Measurements from ENCODE around the gene C4orf54.

Gene C4orf54

DNA sequence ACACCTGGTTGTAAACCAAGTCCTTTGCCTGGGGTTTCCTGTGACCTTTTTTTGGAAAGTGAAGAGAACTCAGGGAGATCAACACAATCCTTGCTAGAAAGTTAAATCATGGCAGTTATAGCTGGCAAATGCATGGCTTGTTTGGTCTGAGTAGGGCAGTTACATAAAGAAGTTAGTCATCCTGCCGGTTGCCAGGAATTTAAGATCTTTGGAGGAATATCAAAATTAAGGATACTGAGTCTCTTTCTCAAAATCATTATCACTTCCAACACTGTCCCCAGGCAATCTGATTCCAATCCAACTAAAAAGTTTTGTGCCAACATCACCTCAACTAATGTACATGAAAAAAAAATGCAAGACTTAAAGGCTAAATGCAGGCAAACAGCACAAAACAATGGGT, 40.3 kb downstream of the C4orf54 start:
- no peak for DNase-seq

DNA sequence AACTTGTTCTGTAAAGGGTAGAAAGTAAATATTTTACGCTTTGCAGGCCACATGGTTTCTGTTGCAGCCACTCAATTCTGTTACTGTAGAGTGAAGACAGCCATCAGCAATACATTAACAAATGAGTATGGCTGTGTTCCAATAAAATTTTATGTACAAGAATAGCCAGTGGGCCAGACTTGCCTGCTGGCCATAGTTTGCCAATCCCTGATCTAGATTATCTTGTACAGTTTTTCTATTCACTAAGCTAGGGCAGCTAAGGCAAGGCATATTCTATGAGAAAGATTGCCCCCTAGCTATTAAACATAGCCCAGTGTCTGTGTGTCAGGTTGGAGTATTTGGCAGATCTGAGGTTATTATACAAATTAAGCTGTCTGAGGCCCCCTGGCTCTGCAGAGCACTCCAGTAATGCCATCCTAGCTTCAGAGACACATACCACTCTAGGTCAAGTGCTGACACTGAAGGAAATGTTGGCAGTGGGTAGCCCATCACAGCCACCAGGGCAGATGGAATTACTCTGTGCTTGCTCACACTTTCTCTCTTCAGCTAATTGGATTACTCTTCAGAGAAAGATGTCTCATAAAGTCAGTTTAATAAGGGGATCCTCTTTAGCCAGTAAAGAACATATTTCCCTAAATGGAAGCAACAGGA, 42.3 kb downstream of the C4orf54 start:
- no peak for DNase-seq

DNA sequence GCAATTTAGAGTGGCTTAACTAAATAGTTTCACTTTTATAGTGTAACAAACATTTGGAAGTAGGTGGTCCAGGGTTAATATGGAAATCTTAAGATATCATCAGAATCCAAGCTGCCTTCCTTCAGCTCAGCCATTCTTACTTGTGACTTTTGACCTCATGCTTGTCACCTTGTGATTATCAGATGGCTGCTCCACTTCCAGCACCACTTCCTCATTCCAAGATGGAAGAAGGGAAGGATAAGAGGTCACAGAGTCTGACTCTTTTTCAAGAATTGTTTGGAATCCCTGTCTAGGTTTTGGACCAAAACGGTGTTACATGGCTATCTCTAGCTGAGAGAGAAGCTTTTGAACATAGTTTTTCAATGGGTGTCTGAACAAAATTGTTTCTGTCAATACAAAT, 43.1 kb downstream of the C4orf54 start:
- no peak for DNase-seq

DNA sequence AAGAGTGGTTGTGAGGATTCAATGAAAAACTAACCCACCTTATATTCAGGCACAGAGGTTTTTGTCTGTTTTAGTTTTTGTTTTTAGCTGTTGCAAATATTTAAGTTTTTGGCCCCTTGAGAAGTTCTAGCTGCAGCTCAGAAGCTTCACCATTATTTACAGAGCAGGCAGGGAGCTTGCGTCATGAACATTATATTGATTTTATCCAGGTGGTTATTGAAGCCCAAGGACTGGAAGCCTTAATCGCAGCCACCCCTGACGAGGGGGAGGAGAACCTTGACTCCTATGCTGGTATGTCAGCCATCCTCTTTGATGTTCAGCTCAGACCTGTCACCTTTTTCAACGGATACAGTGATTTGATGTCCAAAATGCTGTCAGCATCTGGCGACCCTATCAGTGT, 44.9 kb downstream of the C4orf54 start:
- DNase-seq: no peak

DNA sequence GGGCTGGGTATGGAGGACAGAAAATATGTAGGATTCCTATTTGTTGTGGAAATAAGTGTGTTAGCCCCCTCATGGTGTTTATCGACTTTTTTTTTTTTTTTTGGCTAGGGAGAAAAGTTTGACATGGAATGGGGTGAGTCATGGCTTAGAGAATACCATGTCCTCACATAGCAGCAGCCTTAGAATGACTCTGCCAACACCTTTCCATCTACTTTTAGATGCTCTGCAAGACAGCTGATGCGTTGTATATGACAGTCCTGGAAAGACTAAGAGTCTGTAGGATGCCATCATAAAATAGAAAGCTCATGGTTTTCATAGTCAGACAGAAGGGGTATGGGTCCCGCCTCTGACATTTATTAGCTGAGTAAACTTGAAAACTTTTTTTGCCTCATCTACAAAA, 45.3 kb downstream of the C4orf54 start:
- no peak for DNase-seq

DNA sequence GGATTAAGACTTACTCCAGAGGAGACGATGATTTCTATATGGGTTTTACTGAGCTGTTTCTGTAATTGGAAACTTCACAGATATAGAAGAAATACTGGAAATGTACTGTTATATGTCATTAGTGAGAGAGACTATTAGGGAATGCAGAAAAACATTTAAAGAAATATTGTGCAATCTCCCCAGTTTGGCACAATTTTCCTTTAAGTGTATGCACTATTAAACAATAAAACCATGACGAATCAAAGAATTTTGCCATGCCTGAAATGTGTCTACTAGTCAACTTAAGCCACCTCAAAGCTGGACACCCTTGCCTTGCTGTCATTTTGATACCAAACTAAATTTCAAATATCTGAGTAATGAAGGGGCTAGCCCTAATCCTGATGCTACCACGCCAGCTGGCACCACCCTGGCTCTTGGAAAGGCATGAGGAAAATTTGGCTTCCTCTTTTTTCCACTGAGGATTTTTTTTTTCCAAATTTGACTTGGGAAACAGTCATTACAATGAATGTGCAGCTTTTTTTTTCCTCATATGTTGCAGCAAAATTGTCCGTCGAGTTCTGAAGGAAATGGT, 46.9 kb downstream of the C4orf54 start:
- no peak for DNase-seq

DNA sequence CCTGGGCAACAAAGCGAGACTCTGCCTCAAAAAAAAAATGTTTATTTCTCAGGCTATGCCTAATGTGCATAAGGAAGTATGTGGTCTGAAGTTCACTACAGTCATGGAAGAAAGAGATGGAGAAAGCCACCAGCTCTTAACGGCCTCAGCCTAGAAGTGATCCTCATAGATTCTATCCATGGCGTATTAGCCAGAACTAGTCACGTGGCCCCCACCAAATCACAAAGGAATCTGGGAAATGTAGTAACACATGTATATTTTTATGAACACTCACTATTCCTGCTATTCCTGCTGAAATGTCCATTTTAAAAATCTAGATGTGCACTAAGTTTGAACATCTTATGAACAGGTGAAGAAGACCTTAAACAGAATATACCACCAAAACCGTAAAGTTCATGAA, 49.2 kb downstream of the C4orf54 start:
- no peak for DNase-seq

All from CD4-positive, alpha-beta T cell treated with Interleukin-17A for 1 hour (primary cell).